ENCODE measurements around the gene SMIM13.

Gene SMIM13

GRCh38 chr6:11108726-11109125 lies 15.1 kb downstream of the SMIM13 start:
- TF ChIP-seq TAF1 (IDR thresholded peaks at IDR 0.05; ENCODE audit: borderline replicate concordance, insufficient read depth, low read length), result no peak

GRCh38 chr6:11110921-11111768 lies 17.5 kb downstream of the SMIM13 start, which contains the start of gene ERVFRD-1:
Gene ERVFRD-1 (minus strand): TSS chr6:11111725. CDS start chr6:11105310, 6,415 bp downstream.
- TF ChIP-seq POLR2AphosphoS5 (IDR thresholded peaks at IDR 0.05; ENCODE audit: low read depth, low read length) (no peak), SIN3A (IDR thresholded peaks at IDR 0.05; ENCODE audit: borderline replicate concordance, insufficient read depth, low read length) (no peak), FOXP2 (optimal IDR thresholded peaks at IDR 0.05; ENCODE audit: borderline replicate concordance, extremely low read depth, extremely low read length, insufficient read depth) (no peak), REST (IDR thresholded peaks at IDR 0.05; ENCODE audit: insufficient read depth in 1 of 2, low read depth in 2 of 2, low read length in 2 of 2) (no peak), TAF1 (IDR thresholded peaks at IDR 0.05; ENCODE audit: borderline replicate concordance, insufficient read depth, low read length) (no peak)

DNA sequence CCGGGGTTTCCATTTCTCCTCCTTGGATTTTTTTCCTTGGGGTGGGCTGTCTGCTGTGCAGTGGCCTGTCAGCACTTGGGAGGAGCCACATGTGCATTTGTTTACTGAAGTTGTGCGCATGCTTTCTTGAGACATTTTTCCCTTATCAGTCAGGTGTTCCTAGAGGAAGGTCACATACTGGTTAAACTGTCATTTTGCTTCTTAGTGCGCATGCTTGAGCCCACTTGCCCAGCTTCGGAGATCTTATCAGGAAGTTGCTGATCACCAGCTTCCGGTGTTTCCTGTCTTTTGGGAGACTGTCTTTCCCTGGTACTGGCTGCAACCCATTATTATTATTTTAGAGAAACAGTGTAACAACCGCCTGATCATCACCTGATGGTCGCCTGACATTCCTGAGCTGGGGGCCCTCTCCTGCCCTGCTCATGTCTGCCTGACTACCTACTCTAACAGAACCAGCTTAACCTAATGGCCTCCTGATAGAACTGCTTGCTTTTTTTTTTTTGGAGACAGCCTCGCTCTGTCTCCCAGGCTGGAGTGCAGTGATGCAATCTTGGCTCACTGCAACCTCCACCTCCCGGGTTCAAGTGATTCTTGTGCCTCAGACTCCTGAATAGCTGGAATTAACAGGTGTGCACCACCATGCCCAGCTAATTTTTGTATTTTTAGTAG lies 18.3 kb downstream of the SMIM13 start:
- TF ChIP-seq TAF1 (IDR thresholded peaks at IDR 0.05; ENCODE audit: borderline replicate concordance, insufficient read depth, low read length) (no peak), POLR2AphosphoS5 (IDR thresholded peaks at IDR 0.05; ENCODE audit: low read depth, low read length) (no peak), SIN3A (IDR thresholded peaks at IDR 0.05; ENCODE audit: borderline replicate concordance, insufficient read depth, low read length) (0 out of 2 replicates have a peak, but pooled peaks have one; percentile 21)

- no peak for TF ChIP-seq FOXP2 (optimal IDR thresholded peaks at IDR 0.05; ENCODE audit: borderline replicate concordance, extremely low read depth, extremely low read length, insufficient read depth)
- TF ChIP-seq TAF1 (IDR thresholded peaks at IDR 0.05; ENCODE audit: borderline replicate concordance, insufficient read depth, low read length), result no peak
- no peak for TF ChIP-seq REST (IDR thresholded peaks at IDR 0.05; ENCODE audit: insufficient read depth in 1 of 2, low read depth in 2 of 2, low read length in 2 of 2)
- no peak for TF ChIP-seq POLR2AphosphoS5 (IDR thresholded peaks at IDR 0.05; ENCODE audit: low read depth, low read length)
- TF ChIP-seq SIN3A (IDR thresholded peaks at IDR 0.05; ENCODE audit: borderline replicate concordance, insufficient read depth, low read length), result no peak
These were observed 19.4 kb downstream of the SMIM13 start for GRCh38 chr6:11113038-11113437.

GRCh38 chr6:11120271-11121005 lies 26.8 kb downstream of the SMIM13 start:
- TF ChIP-seq POLR2AphosphoS5 (IDR thresholded peaks at IDR 0.05; ENCODE audit: low read depth, low read length) (no peak), SIN3A (IDR thresholded peaks at IDR 0.05; ENCODE audit: borderline replicate concordance, insufficient read depth, low read length) (no peak), REST (IDR thresholded peaks at IDR 0.05; ENCODE audit: insufficient read depth in 1 of 2, low read depth in 2 of 2, low read length in 2 of 2) (no peak), TAF1 (IDR thresholded peaks at IDR 0.05; ENCODE audit: borderline replicate concordance, insufficient read depth, low read length) (no peak), FOXP2 (optimal IDR thresholded peaks at IDR 0.05; ENCODE audit: borderline replicate concordance, extremely low read depth, extremely low read length, insufficient read depth) (no peak)
